Measurements from ENCODE around the gene PRR12.

Gene PRR12

GRCh38 chr19:49624967-49625910, 34.3 kb downstream of the PRR12 start:
- Histone ChIP-seq H3K9me3 (no peaks in the 10 kb centered on the region), H3K36me3 (peaks cover 11 to 61% (median 41%) of the 10 kb centered on the region in 3 donors), H3K27me3 (no peaks in the 10 kb centered on the region), H3K4me1 (peaks cover 0 to 6% (median 2%) of the 10 kb centered on the region in 4 donors), H3K27ac (no peak overlapping the region), H3K4me3 (no peak overlapping the region)
- no peak for DNase-seq
- intact Hi-C loops (cut with DNase I; ENCODE audit: low total_unique reads): no loop called here
- no peak for TF ChIP-seq CTCF (IDR thresholded peaks at IDR 0.05)

GRCh38 chr19:49626226-49626625, 35.2 kb downstream of the PRR12 start:
- no peak overlapping the region for H3K27ac ChIP-seq
- H3K9me3 ChIP-seq: no peaks in the 10 kb centered on the region
- no peak for DNase-seq
- intact Hi-C loops (cut with DNase I; ENCODE audit: low total_unique reads): no loop called here
- H3K4me3 ChIP-seq: no peak overlapping the region
- peaks cover 7 to 51% (median 35%) of the 10 kb centered on the region in 3 donors for H3K36me3 ChIP-seq
- H3K27me3 ChIP-seq: no peaks in the 10 kb centered on the region
- no peak for TF ChIP-seq CTCF (IDR thresholded peaks at IDR 0.05)
- peaks cover 0 to 16% (median 7%) of the 10 kb centered on the region in 4 donors for H3K4me1 ChIP-seq

- no peak overlapping the region for H3K4me3 ChIP-seq
- H3K27me3 ChIP-seq: no peaks in the 10 kb centered on the region
- TF ChIP-seq CTCF (IDR thresholded peaks at IDR 0.05): no peak
- intact Hi-C loops (cut with DNase I; ENCODE audit: low total_unique reads): no loop called here
- H3K36me3 ChIP-seq: peaks cover 0 to 36% (median 27%) of the 10 kb centered on the region in 3 donors
- DNase-seq: no peak
- H3K4me1 ChIP-seq: peaks cover 0 to 22% (median 9%) of the 10 kb centered on the region in 4 donors
- no peaks in the 10 kb centered on the region for H3K9me3 ChIP-seq
- peak overlapping the region in 1 of 2 donors; percentile 18 for H3K27ac ChIP-seq
These were observed 38.7 kb downstream of the PRR12 start for GRCh38 chr19:49629659-49630058.

GRCh38 chr19:49631014-49631588, 40.1 kb downstream of the PRR12 start:
- no peak for DNase-seq
- intact Hi-C loops (cut with DNase I; ENCODE audit: low total_unique reads): no loop called here
- Histone ChIP-seq H3K9me3 (no peaks in the 10 kb centered on the region), H3K4me3 (no peak overlapping the region), H3K36me3 (peaks cover 6 to 36% (median 27%) of the 10 kb centered on the region in 3 donors), H3K27me3 (no peaks in the 10 kb centered on the region), H3K27ac (peak overlapping the region; percentile 3 to 31), H3K4me1 (peaks cover 0 to 22% (median 11%) of the 10 kb centered on the region in 4 donors)
- no peak for TF ChIP-seq CTCF (IDR thresholded peaks at IDR 0.05)

GRCh38 chr19:49631610-49632192, 40.7 kb downstream of the PRR12 start:
- Histone ChIP-seq H3K4me1 (peaks cover 0 to 26% (median 12%) of the 10 kb centered on the region in 4 donors), H3K36me3 (peaks cover 10 to 36% (median 27%) of the 10 kb centered on the region in 3 donors), H3K4me3 (no peak overlapping the region), H3K27ac (no peak overlapping the region), H3K27me3 (no peaks in the 10 kb centered on the region), H3K9me3 (no peaks in the 10 kb centered on the region)
- no peak for TF ChIP-seq CTCF (IDR thresholded peaks at IDR 0.05)
- intact Hi-C loops (cut with DNase I; ENCODE audit: low total_unique reads): no loop called here
- DNase-seq: no peak
